SW480 (cell line): ENCODE data around the gene TTC22.

ENCODE experiments used
- DNase-seq: peaks from one replicate; pipeline ENCODE4 v3.0.0-alpha.2; 2016; ENCODE audit warnings: low spot score

TTC22 gene

DNA sequence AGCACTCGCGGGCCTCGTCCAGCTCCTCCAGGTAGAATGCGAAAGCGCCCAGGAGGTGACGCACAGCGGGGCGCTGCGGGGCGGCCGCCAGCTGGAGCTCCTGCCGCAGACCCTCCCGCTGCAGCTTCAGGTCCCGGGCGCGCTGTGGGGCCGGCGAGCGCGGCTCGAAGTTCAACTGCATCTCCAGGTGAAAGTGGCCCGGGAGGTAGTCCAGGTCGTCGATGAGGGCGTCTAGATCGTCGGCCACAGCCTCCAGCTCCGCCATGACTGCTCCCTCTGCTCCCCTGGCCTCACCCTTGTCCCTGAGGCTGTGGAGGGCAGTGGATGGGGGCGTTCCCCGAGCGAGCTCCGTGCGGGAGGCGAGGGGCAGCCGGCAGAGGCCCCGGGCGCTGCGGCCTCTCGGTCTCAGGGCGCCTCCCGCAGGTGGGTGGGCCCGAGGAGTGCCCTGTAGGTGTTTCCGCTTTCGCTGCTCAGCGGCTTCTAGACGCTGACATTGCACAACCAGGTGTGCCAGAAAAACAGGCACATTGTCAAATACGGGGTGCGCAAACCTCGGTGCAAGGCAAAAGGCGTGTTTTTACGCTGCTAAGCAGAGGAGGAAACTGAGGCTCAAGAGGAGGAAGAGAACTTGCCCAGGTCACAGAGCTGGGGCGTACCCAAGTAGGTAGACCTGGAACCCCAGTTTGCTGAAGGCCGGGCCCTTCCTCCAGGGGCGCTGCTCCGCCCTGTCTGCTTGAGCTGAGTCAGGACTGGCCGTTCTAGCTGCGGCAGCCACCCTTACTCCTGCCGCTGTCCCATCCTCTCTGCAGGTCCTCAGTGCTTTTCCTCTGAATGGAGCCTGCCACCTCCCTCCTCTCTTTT lies at the start of gene TTC22:
TTC22 (minus strand) TSS at position 425 of the 861 bp plus-strand sequence; CDS start at position 265, 160 bp downstream.
- DNase-seq, result peak; percentile 31

DNA sequence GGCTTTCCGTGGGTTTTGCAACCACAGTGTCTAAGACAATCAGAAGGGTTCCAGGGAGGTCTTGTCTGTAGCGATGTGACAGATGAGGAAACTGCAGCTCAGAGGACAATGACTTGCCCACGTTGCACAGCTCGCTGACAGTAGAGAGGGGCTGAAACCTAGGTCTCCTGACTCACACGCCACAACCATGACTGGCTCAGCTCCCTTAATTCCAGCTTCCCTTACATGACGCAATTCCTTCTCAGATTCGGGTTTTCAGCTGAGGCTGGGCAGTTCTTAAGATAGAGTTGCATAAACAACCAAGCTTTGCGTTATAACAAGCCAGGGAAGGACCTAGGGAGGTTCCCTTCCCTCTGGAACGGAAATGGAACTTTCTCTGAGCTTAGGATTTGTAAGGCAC lies 49.6 kb upstream of the TTC22 start:
- no peak for DNase-seq

DNA sequence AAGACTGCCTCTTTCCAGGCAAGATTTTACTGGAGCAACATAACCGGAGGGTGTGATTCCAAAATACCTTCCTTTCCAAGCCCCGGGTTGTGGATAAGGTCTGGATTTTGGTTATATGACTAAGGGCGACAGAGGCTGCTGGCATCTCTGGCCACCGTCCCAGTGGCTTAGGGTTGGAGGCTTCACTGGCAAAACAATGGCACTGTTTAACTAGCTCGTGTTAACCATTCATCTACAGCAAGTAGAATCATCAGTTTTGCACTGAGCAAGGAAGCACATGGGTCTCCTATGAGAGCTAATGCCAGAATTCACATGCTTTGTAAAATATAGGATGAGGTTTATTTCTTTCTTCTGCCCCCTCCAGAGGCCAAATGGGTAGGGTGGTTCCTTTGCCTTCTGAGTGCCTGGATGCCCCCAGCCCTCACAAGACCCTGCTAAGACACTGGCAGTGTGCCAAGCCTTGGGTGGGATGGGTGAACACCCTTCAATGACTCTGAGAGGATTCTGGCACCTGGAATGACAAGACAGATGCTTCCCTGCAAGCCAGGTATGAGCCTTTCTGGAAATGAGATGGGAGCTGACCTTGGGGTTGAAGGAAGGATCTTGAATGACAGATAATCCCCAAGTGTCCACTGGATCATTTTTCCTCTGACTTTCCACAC lies 49.1 kb upstream of the TTC22 start:
- no peak for DNase-seq

- no peak for DNase-seq
Measured at GRCh38 chr1:54849219-54850068, 48.3 kb upstream of the TTC22 start.

- no peak for DNase-seq
Measured at GRCh38 chr1:54848134-54848948, 47.2 kb upstream of the TTC22 start.

DNA sequence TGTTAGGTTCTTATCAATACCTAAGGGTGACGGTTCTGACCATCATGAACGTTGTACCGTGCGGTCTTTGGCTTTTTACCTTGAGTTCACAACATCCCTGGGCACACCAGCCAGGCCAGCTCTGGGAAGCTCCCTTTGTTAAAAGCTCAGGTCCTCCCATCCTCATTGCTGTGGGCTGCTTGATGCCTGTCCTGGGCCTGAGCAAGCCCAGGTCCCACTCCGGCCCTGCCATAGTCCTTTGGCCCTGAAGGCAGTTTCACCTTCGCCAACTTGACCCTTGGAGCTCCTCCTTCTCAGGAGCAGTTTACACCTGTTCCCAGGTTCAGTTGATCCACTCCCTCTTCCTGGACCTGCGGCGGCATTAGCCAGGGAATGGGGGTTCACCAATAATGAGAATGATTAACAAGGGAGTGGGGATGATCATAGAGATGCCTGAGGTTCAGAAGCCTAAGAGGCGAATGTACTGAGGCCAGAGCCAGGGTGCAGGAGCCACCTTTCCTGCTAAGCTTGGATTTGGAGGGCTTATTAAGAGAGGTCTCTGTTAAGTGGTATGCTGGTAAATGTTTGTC lies 45.7 kb upstream of the TTC22 start:
- DNase-seq, result no peak

- DNase-seq, result no peak
Measured at GRCh38 chr1:54846301-54846700, 45.2 kb upstream of the TTC22 start.

DNA sequence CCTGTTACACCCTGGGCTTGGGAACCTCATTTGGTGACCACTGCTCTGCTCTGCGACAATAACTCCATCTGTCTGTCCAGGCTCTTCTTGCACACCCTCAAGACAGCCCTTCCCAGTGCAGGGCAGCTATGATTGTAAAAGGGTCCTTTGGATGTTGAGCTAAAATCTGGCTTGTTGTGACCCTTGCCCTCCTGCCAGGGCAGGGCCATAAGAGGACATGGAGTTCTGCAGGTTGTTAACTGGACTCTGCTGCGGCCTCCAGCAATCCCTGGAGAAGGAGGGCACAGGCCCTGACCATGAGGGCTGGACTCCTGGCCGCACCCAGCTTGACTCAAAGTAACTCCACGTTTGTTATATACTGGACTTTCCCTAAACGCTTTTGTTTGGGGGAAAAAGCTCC lies 44.6 kb upstream of the TTC22 start:
- DNase-seq, result no peak

GRCh38 chr1:54844564-54844963 lies 43.4 kb upstream of the TTC22 start:
- no peak for DNase-seq

DNA sequence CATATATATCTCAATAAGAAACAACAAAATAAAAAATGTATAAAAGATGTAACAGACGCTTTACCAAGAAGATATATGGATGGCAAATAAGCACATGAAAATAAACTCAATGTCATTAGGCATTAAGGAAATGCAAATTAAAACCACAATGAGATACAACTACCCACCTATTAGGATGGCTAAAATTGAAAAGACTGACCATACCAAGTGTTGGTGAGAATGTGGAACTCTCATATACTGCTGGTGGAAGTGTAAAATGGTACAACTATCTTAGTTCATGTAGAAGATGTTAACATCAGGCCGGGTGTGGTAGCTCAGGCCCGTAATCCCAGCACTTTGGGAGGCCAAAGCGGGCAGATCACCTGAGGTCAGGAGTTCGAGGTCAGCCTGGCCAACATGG lies 42.3 kb upstream of the TTC22 start:
- no peak for DNase-seq

DNA sequence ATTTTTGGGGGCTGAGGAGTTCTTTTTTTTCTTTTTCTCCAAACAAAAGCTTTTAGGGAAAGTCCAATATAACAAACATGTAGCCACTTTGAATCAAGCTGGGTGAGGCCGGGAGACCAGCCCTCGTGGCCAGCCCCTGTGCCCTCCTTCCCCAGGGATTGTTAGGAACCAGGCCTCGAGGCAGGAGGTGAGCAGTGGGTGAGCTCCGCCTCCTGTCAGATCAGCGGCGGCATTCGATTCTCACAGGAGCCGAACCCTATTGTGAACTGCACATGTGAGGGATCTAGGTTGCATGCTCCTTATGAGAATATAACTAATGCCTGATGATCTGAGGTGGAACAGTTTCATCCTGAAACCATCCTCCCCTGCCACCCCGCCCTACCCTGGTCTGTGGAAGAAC lies 41.8 kb upstream of the TTC22 start:
- DNase-seq, result no peak

DNA sequence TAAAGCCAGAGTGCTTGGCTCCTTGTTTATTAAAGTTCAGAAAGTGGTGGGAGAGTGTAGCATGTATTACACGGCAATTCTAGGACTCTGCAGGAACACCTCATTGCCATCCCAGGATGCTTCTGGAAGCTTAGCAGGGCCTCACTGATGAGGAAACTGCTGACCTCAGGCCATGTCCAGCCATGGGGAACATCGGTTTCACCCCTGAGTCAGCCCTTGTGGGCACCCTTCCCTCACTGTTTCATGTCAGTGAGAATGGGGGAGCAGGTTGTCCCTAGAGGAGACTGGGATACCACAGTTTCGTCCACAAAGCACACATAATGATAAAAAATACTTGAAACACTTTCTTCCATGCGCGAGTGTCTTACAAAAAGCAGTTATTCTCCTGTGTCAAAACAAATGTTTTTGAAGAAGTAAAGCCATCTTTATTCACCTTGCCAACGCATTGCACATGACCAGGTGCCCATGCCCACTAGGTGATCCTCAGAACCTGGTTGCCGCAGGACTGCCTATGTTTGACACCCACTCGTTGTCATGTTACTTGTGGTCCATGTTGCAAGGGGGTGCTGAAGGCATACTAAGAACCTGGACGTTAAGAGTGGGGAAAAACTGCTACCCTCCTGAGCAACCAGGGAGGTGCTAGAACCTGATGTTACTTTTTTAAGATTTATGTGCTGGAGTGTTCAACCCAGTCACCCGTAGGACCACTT lies 41.2 kb upstream of the TTC22 start:
- DNase-seq, result no peak

DNA sequence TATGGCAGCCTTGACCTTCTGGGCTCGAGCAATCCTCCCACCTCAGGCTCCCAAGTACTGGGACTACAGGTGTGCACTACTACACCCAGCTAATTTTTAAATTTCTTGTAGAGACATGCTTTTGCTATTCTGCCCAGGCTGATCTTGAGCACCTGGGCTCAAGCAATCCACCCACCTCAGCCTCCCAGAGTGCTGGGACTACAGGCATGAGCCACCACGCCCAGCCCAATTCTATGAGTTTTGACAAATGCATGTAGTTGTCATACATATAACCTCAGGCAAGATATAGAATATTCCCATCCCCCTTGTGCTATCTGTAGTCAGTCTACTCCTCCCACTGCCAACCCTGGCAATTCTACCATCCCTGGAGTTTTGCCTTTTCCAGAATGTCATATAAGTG lies 38.7 kb upstream of the TTC22 start:
- no peak for DNase-seq

DNA sequence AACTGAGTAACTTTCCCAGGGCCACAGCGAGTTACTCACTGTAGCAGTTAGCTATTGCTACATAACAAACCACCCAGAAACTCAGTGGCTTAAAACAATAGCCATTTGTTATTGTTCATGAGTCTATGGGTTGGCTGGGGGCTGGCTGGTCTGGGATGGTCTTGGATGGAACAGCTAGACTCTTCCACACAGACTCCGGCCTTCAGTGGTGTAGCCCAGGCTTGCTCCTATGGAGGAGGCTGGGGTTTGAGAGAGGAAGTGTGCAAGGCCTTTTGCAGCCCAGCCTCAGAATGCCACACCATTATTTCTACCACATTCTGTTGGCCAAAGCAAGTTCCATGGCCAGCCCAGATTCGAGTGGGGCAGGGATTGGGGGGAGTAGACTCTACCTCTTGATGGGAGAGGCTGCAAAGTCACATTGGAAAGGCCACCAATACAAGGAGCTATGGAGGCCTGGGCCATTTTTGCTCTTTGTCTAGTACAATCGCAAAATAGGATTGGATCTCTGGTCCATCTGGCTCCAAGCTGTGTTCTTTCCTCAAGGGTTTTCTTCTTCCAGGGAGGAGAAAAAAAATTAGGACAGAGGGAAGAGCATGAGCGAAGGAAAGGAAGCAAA lies 37.5 kb upstream of the TTC22 start:
- no peak for DNase-seq

DNA sequence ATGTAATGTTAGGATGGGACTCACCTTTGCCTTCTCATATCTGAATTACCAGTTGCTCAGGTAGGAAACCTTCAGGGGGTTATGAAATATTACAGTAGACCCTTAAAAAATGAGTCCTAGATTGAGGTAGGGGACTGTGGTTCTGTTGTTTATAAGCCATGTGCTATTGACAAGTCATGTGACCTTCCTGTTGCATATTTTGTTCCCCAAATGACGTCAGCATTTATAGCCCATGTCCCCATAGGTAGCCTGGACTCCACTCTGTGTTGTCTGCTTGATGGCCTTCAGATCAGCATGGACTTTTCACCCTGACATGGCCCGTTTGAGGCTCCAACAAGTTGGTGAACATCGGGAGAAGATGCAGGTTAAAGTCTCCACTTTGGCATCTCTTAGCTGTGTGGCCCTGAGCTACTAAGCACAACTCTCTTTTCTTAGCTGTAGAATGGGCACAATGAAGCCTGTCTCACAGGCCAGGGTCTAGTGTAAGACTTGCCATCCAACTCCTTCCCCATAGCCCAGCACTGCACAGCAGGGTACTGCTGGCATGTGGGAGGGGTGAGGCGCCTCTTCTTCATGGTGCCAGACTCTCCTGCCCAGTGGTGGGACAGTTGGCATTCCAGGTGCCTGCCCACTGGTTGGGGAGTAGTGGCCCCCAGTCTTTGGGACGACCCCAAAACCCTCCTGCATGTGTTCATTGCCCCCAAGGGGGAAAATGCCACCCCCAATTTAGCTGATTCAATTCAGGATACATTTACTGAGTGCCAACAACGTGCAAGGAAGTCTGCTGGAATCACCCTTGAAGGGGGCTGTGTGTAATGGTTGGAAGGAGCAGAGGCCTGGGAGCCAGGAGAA lies 36.1 kb upstream of the TTC22 start:
- no peak for DNase-seq

DNA sequence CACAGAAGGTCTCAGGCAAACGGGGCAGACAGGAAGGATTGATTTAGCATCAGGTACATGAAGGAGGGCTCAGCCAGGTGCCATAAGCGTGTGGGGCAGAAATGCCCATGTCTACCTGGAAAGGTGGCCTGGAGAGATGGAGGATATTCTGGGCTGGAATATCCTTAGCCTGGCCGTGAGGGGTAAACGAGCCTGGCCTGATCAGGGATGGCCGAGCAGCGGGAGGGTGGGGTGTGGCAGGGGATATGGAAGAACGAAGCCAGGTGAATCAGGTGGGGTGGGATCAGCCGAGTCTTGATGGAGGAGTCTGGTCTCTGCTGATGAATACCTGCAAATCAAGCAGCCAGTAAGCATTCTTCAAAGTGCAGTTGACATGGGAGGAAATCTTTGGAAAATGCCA lies 35.5 kb upstream of the TTC22 start:
- no peak for DNase-seq

DNA sequence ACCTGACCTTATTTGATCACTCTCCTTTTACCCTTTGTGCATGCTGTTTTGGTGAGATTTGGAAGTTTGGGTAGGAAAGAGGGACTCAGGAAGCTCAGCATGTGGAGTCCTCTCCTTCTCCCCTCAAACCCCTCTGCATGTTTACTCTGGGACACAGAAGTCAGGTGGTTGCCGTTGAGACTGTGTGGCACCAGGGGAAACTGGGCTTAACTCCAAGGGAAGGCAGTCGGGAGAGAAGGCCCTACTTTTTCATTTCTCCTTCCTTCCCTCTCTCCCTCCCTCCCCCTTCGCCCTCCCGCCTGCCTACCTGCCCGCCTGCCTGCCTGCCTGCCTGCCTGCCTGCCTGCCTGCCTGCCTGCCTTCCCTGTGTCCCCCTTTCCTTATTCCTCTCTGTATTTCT lies 34.8 kb upstream of the TTC22 start:
- DNase-seq, result no peak

DNA sequence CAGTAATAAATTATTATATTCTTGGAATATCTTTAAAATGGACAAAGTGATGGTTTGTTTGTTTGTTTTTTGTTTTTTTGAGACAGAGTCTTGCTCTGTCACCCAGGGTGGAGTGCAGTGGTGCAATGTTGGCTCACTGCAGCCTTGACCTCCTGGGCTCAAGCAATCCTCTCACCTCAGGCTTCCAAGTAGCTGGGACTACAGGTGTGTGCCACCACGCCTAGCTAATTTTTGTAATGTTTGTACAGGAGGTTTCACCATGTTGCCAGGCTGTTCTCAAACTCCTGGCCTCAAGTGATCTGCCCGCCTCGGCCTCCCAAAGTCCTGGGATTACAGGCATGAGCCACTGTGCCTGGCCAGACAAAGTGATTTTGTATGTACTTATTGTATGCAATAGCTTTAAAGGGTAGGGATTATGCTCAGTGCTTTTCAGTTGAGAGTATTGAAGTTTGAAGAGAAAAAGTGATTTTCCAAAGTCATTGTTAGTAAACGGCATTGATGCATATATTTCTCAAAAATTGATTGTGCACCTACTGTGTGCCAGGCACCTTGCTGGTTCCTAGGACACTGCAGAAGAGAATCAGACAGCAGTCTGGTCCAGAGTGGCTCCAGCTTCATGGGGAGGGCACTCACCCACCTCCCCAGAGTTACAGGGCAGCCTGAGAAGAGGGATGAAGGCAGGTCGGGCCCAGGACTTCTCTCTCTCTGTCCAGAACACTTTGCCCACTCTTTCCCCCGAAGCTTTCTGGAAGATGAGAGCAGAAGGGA lies 34.2 kb upstream of the TTC22 start:
- DNase-seq, result no peak
